Measurements from ENCODE around the gene TRPT1. TPM values are rescaled to one million over a fixed set of nuclear protein-coding genes. Genes with fewer than 3 reads are reported as not detected.

The TRPT1 gene
- total RNA-seq, 1 donor from 2014 or later = 29.4 TPM

- DNase-seq (ENCODE audit: low read depth) (peak; percentile 75), FAIRE-seq (no peak)
- Histone ChIP-seq H3K27me3 (ENCODE audit: insufficient read depth, low read length) (no peaks in the 10 kb centered on the region), H3K4me1 (ENCODE audit: insufficient read depth, low read length) (peaks cover 22% of the 10 kb centered on the region), H2AFZ (ENCODE audit: low read depth, low read length) (peak overlapping the region; percentile 76), H3K4me3 (ENCODE audit: insufficient read depth, low read depth, low read length) (peak overlapping the region; percentile 70), H4K20me1 (ENCODE audit: insufficient read depth, low read length) (peaks cover 11% of the 10 kb centered on the region), H3K9ac (ENCODE audit: low read length) (peak overlapping the region; percentile 90), H3K79me2 (ENCODE audit: insufficient read depth, low read length) (peaks cover 27% of the 10 kb centered on the region), H3K27ac (ENCODE audit: low read depth, low read length) (peak overlapping the region; percentile 86), H3K9me3 (ENCODE audit: insufficient read depth, low read depth, low read length) (no peaks in the 10 kb centered on the region), H3K36me3 (ENCODE audit: insufficient read depth, low read length) (peaks cover 5% of the 10 kb centered on the region), H3K4me2 (ENCODE audit: low read length) (peak overlapping the region; percentile 93)
- peak overlapping the region; percentile 96 for H3K4me3 Mint-ChIP-seq (ENCODE audit: unreplicated experiment)
- H3K27me3 Mint-ChIP-seq (ENCODE audit: low read depth, unreplicated experiment) = no peaks in the 10 kb centered on the region
- TF ChIP-seq CTCF (IDR thresholded peaks at IDR 0.05; ENCODE audit: insufficient read depth, low read depth, low read length) (peak; percentile 7), EZH2 (IDR thresholded peaks at IDR 0.05; ENCODE audit: insufficient read depth, low read length) (no peak)
- H3K9me3 Mint-ChIP-seq (ENCODE audit: unreplicated experiment) = no peaks in the 10 kb centered on the region
- H3K4me1 Mint-ChIP-seq (ENCODE audit: low read depth, unreplicated experiment) = peaks cover 17% of the 10 kb centered on the region
- peak overlapping the region; percentile 87 for H3K27ac Mint-ChIP-seq (ENCODE audit: unreplicated experiment)
- peaks cover 3% of the 10 kb centered on the region for H3K36me3 Mint-ChIP-seq (ENCODE audit: low read depth, unreplicated experiment)
Measured at GRCh38 chr11:64185175-64185692, 40.8 kb downstream of the TRPT1 start.

- H4K20me1 ChIP-seq (ENCODE audit: insufficient read depth, low read length) = no peaks in the 10 kb centered on the region
- H3K27ac ChIP-seq (ENCODE audit: low read depth, low read length) = no peak overlapping the region
- no peak overlapping the region for H3K4me3 ChIP-seq (ENCODE audit: insufficient read depth, low read depth, low read length)
- FAIRE-seq (no peak), DNase-seq (ENCODE audit: low read depth) (no peak)
- H3K4me1 ChIP-seq (ENCODE audit: insufficient read depth, low read length) = peaks cover 22% of the 10 kb centered on the region
- no peak overlapping the region for H3K27ac Mint-ChIP-seq (ENCODE audit: unreplicated experiment)
- no peak overlapping the region for H3K9ac ChIP-seq (ENCODE audit: low read length)
- no peaks in the 10 kb centered on the region for H3K27me3 ChIP-seq (ENCODE audit: insufficient read depth, low read length)
- peak overlapping the region; percentile 93 for H3K4me2 ChIP-seq (ENCODE audit: low read length)
- peaks cover 2% of the 10 kb centered on the region for H3K9me3 Mint-ChIP-seq (ENCODE audit: unreplicated experiment)
- H3K4me3 Mint-ChIP-seq (ENCODE audit: unreplicated experiment) = peak overlapping the region; percentile 96
- no peak for TF ChIP-seq EZH2 (IDR thresholded peaks at IDR 0.05; ENCODE audit: insufficient read depth, low read length)
- no peak for TF ChIP-seq CTCF (IDR thresholded peaks at IDR 0.05; ENCODE audit: insufficient read depth, low read depth, low read length)
- H3K79me2 ChIP-seq (ENCODE audit: insufficient read depth, low read length) = peaks cover 27% of the 10 kb centered on the region
- peaks cover 5% of the 10 kb centered on the region for H3K36me3 Mint-ChIP-seq (ENCODE audit: low read depth, unreplicated experiment)
- no peaks in the 10 kb centered on the region for H3K36me3 ChIP-seq (ENCODE audit: insufficient read depth, low read length)
- no peak overlapping the region for H2AFZ ChIP-seq (ENCODE audit: low read depth, low read length)
- H3K27me3 Mint-ChIP-seq (ENCODE audit: low read depth, unreplicated experiment) = no peaks in the 10 kb centered on the region
- H3K9me3 ChIP-seq (ENCODE audit: insufficient read depth, low read depth, low read length) = no peaks in the 10 kb centered on the region
- H3K4me1 Mint-ChIP-seq (ENCODE audit: low read depth, unreplicated experiment) = peaks cover 17% of the 10 kb centered on the region
Measured at GRCh38 chr11:64183890-64184289, 42.1 kb downstream of the TRPT1 start.
